GM21528 (cell line): ENCODE data around the gene KLK1.
A peak's percentile ranks its signal among the peaks of the same experiment; 100 is the strongest.

ENCODE experiments used
- ATAC-seq: cut with Tn5 transposase; IDR thresholded peaks from one replicate; pipeline ENCODE4 v1.9.1; 2021; ENCODE audit warnings: mild to moderate bottlenecking, moderate library complexity; ENCODE audit not compliant: unreplicated experiment, low FRiP score

The KLK1 gene

GRCh38 chr19:50836543-50837195, 13.1 kb upstream of the KLK1 start:
- no peak for ATAC-seq

- peak; percentile 78 for ATAC-seq
Measured at GRCh38 chr19:50835785-50836542, 12.4 kb upstream of the KLK1 start.

DNA sequence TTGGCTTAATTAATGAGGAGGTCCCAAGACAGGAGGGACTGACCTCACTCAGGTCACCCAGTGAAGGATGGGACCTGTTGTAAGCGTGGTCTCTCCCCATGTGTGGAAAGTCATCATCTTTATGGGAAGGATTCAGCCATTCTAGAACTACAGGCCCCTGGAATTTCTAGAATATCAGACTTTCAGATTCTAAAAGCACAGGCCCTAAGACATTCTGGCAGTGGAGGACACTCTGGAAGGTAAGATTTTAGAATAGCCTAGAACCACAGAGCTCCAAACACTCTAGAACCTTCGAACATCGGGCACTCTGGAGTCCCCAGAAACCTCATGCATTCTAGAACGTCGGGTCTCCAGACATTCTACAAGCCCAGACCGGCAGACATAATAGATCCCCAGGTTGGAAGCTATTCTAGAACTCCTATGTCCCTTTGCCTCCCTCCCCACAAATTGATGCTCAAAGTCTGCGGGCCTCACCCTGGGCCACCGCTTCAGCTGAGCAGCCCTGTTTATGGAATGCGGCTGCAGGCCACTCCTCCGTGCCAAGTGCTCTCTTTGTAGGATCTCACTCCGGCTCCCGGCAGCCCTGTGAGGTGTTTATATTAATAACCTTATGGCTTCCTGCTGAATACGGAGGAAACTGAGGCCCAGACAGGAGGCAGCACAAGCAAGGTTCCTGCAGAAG, 11.7 kb upstream of the KLK1 start:
- no peak for ATAC-seq

DNA sequence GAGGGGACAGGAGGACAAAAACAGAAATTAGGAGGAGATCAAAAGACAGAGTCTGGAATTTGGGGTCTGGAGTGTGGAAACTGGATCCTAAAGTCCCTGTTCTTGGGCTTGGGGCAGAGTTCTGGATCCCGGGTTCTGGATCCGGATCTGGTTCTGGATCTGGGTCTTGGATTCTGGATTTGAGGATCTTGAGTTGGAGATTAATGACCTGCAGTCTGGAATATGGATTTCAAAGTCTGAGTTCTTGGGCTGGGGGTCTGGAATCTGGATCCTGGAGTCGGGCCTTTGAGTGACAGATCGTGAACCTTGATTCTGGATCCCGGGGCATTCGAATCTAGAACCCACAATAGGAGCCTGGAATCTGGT, 10.2 kb upstream of the KLK1 start:
- no peak for ATAC-seq

- ATAC-seq: no peak
Measured at GRCh38 chr19:50833117-50833801, 9.7 kb upstream of the KLK1 start, which contains the start of gene KLK15. TSS of gene KLK15 (minus strand) at chr19:50833574. CDS start at chr19:50831492, 2,082 bp downstream.

GRCh38 chr19:50832666-50833065, 9.1 kb upstream of the KLK1 start:
- ATAC-seq: no peak

- ATAC-seq: no peak
Measured at GRCh38 chr19:50831026-50831396, 7.4 kb upstream of the KLK1 start.

DNA sequence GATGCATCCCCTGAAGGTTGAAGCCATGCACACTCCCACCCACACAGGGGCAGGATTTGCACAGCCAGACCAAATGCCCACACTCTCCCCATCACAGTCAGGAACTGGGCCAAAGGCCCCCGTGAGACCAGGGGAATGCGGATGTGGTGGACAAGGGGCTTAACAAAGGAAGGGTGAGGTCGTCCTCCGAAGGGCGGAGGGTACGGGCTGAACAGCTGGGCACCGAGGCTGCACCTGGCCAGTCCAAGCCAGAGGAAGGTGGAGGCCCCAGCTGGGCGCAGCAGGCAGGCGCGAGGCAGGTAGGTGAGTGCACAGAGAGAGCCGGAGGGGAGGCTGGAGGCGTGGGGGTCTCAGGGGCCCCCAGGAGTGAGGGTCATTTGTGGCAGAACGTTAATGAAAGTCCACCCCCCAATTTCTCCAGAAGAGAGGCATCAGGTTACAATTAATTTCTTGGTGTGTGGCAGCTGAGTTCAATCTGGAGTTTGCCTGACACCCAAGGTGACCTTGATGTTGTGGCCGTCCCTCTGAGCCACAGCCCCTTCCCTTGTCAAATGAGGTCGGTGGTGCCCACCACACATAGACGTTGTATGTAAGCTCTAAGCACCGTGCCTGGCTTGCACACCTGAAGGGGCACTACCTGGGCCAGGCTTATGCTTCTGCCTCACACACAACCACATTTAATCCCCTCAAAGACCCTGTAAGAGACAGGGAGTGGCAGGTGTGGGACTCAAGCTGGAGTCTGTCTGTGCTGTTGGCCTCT, 6.9 kb upstream of the KLK1 start:
- ATAC-seq: no peak

- ATAC-seq: no peak
Measured at GRCh38 chr19:50829801-50830200, 6.2 kb upstream of the KLK1 start.

- ATAC-seq: no peak
Measured at GRCh38 chr19:50827476-50827875, 3.9 kb upstream of the KLK1 start.

DNA sequence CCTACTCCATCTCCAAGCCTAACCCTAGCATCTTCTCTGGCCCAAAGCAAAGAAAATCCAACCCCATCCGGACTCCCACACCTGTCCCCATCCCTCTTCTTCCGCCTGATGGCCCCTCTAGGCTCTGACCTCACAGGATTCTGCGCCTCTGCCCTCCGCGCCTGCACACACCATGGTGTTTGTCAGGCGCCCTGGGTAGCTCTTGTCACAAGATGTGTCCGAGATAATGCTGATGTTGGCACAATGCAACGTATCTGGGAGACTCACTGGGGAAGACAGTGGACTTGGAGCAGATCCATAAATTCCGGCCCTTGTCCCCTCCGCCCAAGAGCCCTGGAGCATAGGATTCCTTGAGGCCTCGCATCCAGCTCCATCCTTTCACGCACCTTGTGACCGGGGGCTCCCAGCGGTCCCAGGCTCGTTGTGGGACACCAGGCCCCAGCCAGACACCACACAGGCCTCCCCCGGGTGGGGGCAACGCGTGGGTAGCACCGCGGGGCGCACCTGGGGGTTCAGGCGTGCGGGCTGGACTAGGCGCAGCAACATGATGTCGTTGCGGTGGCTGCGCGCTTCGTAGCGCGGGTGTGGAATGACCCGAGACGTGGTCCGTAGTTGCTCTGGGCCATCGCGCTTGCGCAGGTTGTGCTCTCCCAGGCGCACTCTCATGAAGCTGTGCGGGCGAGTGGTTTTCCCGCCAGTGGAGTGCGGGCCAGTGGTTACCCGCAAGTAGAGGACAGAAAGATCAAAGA, 3.1 kb upstream of the KLK1 start:
- ATAC-seq: no peak

DNA sequence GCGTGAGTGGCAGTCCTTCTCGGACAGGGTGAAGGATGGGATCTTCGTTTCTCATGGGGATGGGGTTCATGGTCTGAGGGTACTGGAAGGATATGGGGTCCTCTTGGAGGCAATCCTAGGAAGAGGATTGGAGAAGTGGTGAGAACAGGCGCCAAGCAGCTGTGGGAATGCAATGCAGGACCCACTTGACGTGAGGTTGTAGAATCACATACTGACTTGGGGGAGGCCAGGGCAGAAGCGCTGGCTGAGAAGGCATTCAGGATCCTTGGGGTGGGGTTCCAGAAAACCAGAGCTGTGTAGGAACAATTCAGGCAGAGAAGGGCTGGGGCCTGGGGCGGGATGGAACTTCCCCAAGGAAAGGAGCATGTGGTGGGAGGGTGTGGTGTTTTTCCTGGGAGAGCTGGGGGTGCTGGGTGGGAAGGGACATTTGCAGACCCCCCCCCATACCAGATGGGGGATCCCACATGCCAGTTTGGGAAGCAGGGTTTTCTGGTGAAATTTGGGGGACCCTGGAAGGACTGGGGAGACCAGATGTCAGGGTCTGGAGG, 852 bp downstream of the KLK1 start:
- no peak for ATAC-seq

DNA sequence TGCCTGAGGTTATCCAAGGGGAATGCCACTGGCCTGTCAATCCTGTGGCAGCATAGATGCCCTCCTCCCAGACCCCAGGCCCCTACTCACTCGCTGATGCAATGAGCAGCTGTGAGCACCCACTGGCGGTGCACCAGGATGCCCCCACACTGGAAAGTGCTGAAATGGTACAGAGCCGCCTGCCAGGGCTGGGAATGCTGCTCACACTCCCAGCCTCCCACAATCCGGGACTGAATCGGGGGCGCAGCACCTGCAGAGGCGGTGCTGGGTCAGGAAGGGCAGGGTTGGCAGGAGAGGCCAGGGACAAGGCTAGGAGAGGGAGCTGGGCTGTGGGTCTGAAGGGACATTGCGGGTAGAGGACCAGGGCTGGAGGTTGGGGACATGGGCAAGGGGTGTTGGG, 2.0 kb downstream of the KLK1 start:
- no peak for ATAC-seq

- no peak for ATAC-seq
Measured at GRCh38 chr19:50821248-50821612, 2.4 kb downstream of the KLK1 start.

GRCh38 chr19:50820549-50821247, 2.9 kb downstream of the KLK1 start:
- no peak for ATAC-seq

- ATAC-seq: no peak
Measured at GRCh38 chr19:50820086-50820485, 3.5 kb downstream of the KLK1 start.

DNA sequence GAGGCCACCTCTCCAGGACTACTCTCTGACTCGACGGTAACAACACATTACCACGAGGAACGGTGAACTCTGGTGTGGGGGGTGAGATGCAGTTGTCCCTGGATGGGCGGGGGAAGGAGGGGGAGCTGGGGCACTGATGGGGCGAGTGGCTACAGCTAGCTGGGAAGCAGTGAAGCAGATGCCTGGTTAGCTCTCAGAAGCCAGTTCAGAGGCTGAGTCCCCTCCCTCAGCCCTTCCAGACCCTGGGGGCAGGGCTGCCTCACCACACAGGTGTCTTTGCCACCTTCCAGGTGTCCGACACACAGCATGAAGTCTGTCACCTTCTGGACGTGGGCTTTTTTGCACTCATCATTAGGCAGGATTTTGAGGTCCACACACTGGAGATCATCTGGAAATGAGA, 4.0 kb downstream of the KLK1 start:
- no peak for ATAC-seq

- ATAC-seq: no peak
Measured at GRCh38 chr19:50818859-50819472, 4.6 kb downstream of the KLK1 start.
